ENCODE data around the gene PRSS50. TPM values are rescaled to one million over a fixed set of nuclear protein-coding genes. Genes with fewer than 3 reads are reported as not detected.

Gene PRSS50
- total RNA-seq, 1 donor from 2014 or later = not detected

- peak in 1 of 2 donors; percentile 77 for DNase-seq (ENCODE audit: extremely low spot score in 2 of 2)
- H3K27ac ChIP-seq = no peak overlapping the region
- no peak overlapping the region for H3K4me3 ChIP-seq
- no peaks in the 10 kb centered on the region for H3K36me3 ChIP-seq
- intact Hi-C loops (cut with DNase I) = no loop called here
- TF ChIP-seq POLR2AphosphoS5 (IDR thresholded peaks at IDR 0.05; ENCODE audit: insufficient read depth in 1 of 2, low read depth in 1 of 2) (no peak), CTCF (IDR thresholded peaks at IDR 0.05) (no peak), POLR2A (IDR thresholded peaks at IDR 0.05) (no peak)
- H3K27me3 ChIP-seq = no peaks in the 10 kb centered on the region
- no peaks in the 10 kb centered on the region for H3K9me3 ChIP-seq
- H3K4me1 ChIP-seq = peaks cover 33% of the 10 kb centered on the region
Measured at GRCh38 chr3:46663591-46664135, 54.0 kb downstream of the PRSS50 start.

- peaks cover 33% of the 10 kb centered on the region for H3K4me1 ChIP-seq
- no peaks in the 10 kb centered on the region for H3K9me3 ChIP-seq
- H3K4me3 ChIP-seq = no peak overlapping the region
- peak in 1 of 2 donors; percentile 76 for DNase-seq (ENCODE audit: extremely low spot score in 2 of 2)
- intact Hi-C loops (cut with DNase I) = no loop called here
- H3K36me3 ChIP-seq = no peaks in the 10 kb centered on the region
- TF ChIP-seq CTCF (IDR thresholded peaks at IDR 0.05) (no peak), POLR2A (IDR thresholded peaks at IDR 0.05) (no peak), POLR2AphosphoS5 (IDR thresholded peaks at IDR 0.05; ENCODE audit: insufficient read depth in 1 of 2, low read depth in 1 of 2) (no peak)
- no peaks in the 10 kb centered on the region for H3K27me3 ChIP-seq
- no peak overlapping the region for H3K27ac ChIP-seq
Measured at GRCh38 chr3:46662771-46663551, 54.7 kb downstream of the PRSS50 start.

Small RNA genes lying within 50 kb of the gene (small RNA-seq; reads per million reads assigned to genes)
- gene PRSS45 = not detected

Other genes with a start within 250 kb of the PRSS50 start
- gene RTP3, start 219.9 kb downstream of the PRSS50 start, total RNA-seq = not detected
- gene LRRC2, start 151.6 kb downstream of the PRSS50 start, total RNA-seq = 2.0 TPM
- not detected for gene FAM240A, start 105.3 kb downstream of the PRSS50 start, total RNA-seq
- 134 TPM for gene ALS2CL, start 24.2 kb downstream of the PRSS50 start, total RNA-seq
- 0.74 TPM for gene TMIE, start 16.5 kb downstream of the PRSS50 start, total RNA-seq
- not detected for gene MYL3, start 145.6 kb upstream of the PRSS50 start, total RNA-seq
- gene PTH1R, start 159.9 kb upstream of the PRSS50 start, total RNA-seq = 13.0 TPM

Data from vagina (tissue), 2 donors.